Fibroblast of the conjunctiva (primary cell): ENCODE measurements around the gene ZNF333.
"Not testable (repeated sequence)": the region's sequence is repeated elsewhere in the genome, so short reads cannot be mapped to it uniquely, and the experiment has no call there.

Source experiments
- DNase-seq: peaks from one replicate; pipeline ENCODE4 v3.0.0-alpha.2; 2010; ENCODE audit warnings: low read depth

Gene ZNF333

DNA sequence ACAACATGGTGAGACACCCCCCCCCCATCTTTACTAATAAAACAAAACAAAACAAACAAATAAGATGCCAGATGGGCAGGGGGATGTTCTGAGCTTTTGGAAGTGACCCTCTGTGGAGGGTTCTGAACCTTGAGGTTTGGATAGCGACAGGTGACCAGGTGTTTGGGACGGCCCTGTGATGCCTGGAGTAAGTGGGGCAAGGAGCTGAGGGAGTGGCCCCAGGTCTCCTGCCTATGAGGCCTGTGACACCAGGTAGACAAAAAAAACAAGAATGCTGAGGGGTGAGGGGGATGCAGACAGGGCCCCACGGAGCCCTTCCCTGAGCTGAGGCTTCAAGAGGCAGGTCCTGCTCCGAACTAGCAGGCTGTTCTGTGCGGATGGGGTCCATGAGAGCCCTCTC lies 79.4 kb downstream of the ZNF333 start:
- no peak for DNase-seq

DNA sequence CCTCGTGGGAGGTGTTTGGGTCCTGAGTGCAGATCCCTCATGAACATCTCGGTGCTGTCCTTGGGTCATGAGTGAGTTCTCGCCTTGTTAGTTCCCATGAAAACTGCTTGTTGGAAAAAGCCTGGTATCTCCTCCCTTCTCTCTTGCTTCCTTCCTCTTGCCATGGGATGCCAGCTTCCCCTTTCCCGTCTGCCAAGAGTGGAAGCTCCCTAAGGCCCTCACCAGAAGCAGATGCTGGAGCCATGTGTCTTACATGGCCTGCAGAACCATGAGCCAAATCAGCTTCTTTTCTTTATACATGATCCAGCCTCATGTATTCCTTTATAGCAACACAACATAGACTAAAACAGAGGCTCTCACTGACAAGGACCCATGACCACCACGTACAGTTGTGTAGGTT lies 80.3 kb downstream of the ZNF333 start:
- DNase-seq, result no peak

DNA sequence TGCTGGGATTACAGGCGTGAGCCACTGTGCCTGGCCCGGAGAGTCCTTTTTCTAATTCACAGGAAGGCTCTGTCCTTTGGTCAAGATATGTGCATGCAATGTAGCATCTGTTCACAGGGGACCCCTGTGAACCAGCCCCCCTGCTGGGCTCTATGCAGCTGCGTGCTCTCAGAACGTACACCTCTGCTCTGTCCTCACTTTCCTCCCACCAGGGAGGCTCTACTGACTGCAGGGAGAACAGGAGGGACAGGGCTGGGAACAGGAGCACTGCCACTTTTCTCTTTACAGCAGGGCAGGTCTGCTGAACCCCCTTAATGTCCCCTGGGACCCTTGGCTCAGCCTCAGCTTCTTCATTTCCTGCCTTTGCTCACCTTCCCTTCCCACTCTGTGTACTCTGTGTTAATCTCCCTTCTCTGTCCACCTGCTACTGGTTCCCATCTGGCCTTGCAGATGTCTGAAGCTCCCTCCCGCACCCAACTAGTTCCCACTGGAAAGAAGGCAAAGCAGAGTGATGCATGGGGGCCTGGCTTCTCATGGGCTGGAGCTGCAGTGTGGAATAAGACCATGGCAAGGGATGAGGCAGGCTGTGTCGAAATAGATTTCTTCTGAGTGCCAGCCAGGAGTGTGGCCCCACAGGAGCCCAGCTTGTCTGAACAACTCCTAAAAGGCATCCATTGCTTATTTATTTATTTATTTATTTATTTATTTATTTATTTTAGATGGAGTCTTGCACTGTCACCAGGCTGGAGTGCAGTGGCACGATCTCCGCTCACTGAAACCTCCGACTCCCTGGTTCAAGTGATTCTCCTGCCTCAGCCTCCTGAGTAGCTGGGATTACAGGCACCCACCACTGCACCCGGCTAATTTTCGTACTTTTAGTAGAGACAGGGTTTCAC lies 81.3 kb downstream of the ZNF333 start:
- no peak for DNase-seq

DNA sequence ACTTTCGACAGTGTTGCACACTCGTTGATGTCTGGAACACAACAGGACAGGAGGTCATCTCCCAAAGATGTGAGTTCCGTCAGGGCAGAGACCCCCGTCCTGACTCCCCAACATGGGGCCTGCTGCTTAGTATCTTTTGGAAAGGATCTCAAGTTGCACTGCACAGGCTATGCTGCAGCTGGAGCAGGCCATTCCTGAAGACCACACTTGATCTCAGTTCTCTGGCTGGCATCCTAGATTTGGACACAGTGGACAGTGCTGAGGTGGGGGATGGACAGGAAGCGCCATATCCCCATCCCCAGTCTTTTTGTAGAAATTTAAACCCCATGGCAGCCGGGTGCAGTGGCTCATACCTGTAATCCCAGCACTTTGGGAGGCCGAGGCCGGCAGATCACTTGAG lies 82.6 kb downstream of the ZNF333 start:
- DNase-seq, result no peak

DNA sequence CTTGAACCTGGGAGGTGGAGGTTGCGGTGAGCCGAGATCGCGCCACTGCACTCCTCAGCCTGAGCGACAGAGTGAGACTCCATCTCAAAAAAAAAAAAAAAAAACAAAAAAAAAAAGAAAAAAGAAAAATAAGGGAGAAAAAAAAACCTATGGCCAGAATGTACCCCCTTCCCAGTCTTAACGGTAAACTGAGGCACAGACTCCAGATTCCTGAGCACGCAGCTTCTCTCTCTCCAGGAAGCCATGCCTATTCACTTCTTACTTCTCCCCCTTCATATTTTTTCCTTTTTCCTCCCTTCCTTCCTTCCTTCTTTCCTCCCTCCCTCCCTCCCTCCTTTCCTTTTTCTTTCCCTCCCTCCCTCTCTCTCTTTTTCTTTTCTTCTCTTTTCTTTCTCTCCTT lies 83.1 kb downstream of the ZNF333 start:
- DNase-seq, result no peak

DNA sequence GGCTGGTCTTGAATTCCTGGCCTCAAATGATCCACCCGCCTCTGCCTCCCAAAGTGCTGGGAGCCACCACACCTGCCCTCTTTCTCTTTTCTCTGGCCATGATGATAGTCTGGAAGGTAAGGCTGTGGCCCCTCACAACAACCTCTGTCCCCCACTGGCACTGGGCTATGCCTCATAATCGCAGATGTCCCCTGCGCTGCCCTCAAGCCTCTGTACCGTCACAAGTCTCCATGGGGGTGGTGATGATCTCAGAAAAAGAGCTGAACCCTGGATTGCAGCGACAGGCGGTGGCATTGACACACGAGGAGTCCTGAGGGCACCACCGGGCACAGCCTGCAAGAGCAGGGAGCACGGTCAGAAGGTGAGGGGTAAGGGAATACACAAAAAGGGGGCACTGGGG lies 83.9 kb downstream of the ZNF333 start:
- not testable (repeated sequence) for DNase-seq

DNA sequence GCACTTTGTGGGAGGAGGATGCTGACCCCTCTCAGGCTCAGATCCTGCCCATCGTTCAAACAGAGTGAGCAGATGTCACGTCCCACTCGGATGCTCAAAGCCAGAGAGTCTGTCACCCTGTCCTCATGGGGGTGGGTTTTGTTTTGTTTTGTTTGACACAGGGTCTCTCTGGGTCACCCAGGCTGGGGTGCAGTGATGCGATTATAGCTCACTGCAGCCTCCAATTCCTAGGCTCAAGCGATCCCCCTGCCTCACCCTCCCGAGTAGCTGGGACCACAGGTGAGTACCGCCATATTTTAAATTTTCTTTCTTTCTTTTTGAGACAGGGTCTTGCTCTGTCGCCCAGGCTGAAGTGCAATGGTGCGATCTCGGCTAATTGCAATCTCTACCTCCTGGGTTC lies 84.5 kb downstream of the ZNF333 start:
- DNase-seq, result no peak

DNA sequence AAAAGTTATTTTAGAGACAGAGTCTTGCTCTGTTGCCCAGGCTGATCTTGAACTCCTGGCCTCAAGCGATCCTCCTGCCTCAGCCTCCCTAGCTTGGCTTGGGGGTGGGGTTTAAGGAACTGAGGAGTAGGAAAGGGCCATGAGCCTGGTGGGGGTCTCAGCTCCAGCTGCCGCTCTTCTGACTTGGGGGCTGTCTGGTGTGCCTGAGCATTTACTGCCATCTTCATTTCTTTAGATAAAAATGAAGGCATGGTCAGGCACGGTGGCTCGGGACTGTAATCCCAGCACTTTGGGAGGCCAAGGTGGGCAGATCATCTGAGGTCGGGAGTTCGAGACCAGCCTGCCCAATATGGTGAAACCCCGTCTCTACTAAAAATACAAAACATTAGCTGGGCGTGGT lies 85.5 kb downstream of the ZNF333 start:
- DNase-seq, result not testable (repeated sequence)

DNA sequence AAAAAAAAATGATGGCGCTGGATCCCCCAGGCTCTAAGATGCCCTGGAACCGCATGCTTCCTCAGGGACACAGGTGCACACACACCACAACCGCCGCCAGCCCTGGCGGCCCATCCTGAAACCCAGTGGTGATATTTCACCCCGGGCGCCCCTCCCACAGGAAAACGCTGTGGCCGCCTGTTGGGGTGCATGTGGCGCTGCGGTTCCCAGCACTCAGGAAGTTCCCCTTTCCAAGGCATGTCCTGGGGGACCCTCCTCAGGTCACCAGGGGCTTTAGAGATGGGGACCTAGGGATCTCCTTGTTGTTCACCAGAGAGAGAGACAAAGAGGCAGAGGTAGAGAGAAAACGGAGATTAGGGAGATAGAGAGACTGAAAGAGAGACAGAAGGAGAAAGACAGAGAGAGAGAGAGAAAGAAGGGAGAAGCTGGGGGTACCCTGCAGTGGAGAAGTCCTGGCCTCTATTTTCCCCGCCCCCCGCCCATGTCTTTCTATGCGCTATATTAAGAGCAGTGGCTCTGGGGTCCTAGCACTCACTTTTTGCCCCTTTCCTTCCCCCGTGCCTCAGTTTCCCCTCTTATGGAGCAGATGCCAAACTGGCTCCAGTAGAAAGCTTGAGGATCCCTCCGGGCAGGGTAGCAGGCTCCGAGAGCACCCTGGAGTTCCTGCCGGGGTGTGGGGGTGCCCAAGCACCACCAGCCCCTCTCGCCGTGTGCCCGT lies 86.2 kb downstream of the ZNF333 start:
- no peak for DNase-seq

DNA sequence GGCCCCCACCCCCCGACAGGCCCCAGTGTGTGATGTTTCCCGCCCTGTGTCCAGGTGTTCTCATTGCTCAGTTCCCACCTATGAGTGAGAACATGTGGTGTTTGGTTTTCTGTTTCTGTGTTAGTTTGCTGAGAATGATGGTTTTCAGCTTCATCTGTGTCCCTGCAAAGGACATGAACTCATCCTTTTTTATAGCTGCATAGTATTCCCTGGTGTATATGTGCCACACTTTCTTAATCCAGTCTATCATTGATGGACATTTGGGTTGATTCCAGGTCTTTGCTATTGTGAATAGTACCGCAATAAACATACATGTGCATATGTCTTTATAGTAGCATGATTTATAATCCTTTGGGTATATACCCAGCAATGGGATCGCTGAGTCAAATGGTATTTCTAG lies 87.8 kb downstream of the ZNF333 start:
- DNase-seq, result not testable (repeated sequence)

DNA sequence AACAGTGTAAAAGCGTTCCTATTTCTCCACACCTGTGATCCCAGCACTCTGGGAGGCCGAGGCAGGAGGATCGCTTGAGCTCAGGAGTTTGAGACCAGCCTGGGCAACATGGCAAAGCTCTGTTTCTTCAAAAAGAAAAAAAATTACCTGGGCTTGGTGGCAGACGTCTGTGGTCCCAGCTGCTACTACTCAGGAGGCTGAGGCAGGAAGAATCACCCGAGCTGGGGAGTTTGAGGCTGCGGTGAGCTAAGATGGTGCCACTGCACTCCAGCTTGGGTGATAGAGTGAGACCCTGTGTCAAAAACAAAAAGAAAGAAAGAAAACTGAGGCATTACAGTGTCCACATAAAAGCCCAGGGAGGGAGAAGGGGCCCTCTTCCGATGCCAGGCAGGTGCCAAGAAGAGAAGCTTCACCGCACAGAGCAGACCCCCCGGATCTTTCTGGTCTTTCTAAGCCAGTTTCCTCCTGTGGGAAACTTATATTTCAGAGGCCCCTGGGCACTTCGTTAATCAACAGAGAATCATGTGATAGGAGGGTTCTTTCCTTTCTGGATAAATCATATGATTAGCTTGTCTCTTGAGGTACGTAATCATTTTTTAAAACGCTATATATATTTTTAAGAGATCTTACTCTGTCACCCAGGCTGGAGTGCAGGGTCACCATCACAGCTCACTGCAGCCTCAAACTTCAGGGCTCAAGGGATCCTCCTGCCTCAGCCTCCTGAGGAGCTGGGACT lies 88.4 kb downstream of the ZNF333 start, which contains the start of gene ADGRE2:
TSS of gene ADGRE2 (minus strand) at position 451 of the 736 bp plus-strand sequence. CDS start 1,804 bp downstream, outside the sequence.
- DNase-seq, result not testable (repeated sequence)

DNA sequence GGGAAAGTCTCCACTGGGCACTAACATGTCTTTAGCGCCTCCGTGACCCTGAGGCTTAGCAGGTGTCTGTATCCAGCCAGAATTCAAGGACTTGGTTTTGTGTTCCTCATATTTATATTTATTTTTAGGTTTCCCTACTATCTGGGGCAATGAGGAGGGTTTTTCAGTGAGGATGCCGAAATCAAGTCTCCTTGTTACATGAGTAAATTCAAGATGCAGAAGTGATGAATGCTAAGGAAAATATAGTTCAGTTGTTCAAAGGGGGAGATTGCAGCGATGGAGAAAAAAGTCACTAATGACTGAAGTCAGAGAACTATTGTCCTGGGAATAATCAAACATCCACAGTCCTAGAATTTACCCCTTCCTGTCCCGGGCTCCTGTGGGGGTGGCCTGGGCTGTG lies 89.3 kb downstream of the ZNF333 start:
- DNase-seq, result no peak

DNA sequence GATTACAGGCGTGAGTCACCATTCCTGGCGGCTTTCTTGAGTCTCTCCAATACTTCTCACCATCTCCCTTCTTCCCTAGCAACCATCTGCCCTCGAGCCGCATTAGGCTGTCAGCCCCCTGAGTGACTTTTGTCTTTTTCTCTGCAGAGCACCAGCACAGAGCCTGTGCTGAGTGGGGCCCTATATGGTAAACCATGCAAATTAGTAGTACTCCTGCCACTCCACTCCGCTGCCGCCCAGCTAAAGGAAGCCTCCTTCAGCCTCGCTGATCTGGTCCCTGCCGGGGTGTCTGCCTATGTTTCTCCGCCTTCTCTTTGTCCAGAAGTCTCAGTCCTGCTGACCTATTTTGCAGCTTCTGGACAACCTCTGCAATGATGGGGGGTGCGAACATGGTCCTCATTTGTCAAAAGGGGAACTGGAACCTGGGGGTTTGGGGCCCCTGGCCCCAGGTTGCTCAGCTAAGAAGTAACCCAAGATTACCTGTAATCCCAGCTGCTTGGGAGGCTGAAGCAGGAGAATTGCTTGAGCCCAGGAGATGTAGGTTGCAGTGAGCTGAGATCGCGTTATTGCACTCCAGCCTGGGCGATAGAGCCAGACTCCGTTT lies 90.9 kb downstream of the ZNF333 start:
- DNase-seq, result not testable (repeated sequence)

DNA sequence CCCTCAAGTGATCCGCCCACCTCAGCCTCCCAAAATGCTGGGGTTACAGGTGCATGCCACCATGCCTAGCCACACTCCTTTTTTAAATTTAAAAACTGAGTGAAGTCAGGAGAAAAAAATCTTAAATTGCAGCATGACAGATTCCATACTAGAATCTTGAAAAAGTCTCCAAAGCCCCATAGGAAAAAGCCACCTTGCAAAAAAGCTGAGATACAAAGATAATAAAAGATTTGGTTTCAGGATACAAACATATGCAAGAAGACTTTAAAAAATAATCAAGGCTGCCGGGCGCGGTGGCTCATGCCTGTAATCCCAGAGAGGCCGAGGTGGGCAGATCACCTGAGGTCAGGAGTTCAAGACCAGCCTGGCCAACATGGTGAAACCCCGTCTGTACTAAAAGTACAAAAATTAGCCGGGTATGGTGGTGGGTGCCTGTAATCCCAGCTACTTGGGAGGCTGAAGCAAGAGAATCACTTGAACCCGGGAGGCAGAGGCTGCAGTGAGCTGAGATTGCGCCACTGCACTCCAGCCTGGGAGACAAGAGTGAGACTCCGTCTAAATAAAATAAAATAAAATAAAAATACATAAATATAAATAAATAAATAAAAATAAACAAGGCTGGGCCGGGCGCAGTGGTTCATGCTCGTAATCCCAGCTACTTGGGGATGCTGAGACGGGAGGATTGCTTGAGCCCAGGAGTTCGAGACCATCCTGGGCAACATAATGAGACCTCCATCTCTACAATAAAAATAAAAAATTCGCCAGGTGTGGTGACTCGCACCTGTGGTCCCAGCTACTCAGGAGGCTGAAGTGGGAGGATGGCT lies 92.1 kb downstream of the ZNF333 start:
- not testable (repeated sequence) for DNase-seq

DNA sequence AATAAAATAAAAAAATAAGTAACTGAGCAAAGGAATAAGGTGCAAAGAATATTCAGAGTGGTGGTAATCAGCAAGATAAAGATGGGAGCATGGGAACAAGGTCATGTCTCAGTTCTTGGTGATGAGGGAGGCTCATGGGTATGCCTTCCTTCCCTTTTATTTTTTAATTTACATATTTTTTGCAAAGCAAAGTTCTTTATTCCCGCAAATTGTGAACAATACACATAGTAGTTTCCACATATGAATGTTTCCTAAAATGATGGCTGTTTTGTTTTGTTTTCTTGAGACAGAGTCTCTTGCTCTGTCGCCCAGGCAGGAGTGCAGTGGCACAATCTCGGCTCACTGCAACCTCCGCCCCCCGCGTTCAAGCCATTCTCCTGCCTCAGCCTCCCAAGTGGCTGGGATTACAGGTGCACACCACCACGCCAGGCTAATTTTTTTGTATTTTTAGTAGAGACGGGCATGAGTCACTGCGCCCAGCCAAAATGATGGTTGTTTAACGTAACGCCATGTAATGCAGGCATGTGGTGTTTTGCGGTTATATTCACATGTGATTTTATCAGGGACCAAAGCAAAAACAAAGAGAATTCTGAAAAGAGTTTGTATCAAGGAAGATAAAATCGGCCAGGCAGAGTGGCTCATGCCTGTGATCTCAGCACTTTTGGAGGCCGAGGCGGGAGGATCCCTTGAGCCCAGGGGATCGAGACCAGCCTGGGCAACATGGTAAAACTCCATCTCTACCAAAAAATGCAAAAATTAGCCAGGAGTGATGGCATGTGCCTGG lies 93.0 kb downstream of the ZNF333 start:
- no peak for DNase-seq
